LNCAP (cell line): ENCODE data around the gene CD80.

Experiments
- CTCF ChIP-seq: fragments of 450-650 bp; IDR thresholded peaks from 2 replicates; pipeline ENCODE4 v1.5.1; 2017; ENCODE audit warnings: mild to moderate bottlenecking

The CD80 gene

GRCh38 chr3:119598410-119599098 is 39.1 kb upstream of the CD80 start:
- no peak for TF ChIP-seq CTCF

DNA sequence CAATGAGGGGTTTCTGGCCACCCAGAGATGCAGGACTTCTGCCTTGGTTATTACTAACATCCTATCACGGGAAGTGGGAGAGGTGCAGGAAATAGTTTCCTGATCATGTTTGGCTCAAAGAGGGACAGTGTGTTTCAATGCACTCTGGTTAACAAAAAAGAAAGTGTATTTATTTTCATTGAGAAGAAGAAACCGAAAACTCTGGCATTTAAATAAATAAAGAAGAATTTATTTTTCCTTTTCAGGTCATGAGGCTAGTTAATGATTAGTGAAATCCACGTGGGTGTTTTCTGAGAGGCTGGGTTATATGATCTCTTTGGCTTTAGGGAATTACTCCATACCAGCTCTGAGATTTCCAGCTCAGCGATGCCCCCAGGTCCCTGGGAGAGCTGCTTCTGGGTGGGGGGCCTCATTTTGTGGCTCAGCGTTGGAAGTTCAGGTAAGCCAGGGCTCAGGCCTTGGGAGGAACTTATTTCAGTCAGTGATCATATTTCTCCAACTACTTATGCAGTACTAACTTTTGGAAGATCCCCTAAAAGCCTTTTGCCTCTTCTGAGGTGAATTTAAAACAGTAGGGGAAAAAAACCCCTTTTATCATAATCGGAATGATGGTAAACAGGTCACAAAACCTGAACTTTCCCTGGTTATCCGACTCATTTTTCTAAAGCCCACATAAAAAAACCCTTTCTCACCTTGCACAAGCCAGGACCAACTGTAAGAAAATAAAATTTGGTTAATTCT is 38.3 kb upstream of the CD80 start, which contains the start of gene PLA1A:
Gene PLA1A, plus strand, starts transcription at position 338 of the 741 bp plus-strand sequence. Its CDS starts 29 bp downstream, at position 367.
- no peak for TF ChIP-seq CTCF

- TF ChIP-seq CTCF, result no peak
Measured at GRCh38 chr3:119596398-119596797, 37.0 kb upstream of the CD80 start.

- TF ChIP-seq CTCF, result no peak
Measured at GRCh38 chr3:119595639-119596334, 36.4 kb upstream of the CD80 start.

DNA sequence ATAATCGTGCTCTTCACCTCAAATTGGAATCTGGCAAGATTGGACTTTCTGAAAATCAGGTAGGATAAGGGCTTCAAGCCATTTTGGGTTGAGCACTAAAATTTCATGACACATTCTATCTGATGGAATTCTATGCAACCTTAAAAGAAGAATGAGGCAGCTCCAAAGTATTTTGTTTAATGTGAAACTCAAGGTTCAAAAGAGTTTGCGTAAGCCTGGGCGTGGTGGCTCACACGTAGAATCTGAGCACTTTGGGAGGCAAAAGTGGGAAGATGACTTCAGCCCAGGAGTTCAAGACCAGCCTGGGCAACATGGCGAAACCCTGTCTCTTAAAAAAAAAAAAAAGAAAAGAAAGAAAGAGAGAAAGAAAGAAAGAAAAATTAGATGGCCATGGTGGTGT is 34.7 kb upstream of the CD80 start:
- TF ChIP-seq CTCF, result no peak

- TF ChIP-seq CTCF, result no peak
Measured at GRCh38 chr3:119592861-119593260, 33.4 kb upstream of the CD80 start.

- no peak for TF ChIP-seq CTCF
Measured at GRCh38 chr3:119590706-119591105, 31.3 kb upstream of the CD80 start.
